GM11168 (cell line): ENCODE data around the gene ACAP3.
"Not testable (repeated sequence)": the region's sequence is repeated elsewhere in the genome, so short reads cannot be mapped to it uniquely, and the experiment has no call there.

Source experiments
- in situ Hi-C: fragments of 300-500 bp; cut with MboI; formaldehyde crosslinking; loops from one replicate; pipeline ENCODE4 v1.12.0; 2022; ENCODE audit warnings: low sequenced_read_pairs; ENCODE audit not compliant: unreplicated experiment

ACAP3 gene

GRCh38 chr1:1254667-1254998 lies 53.1 kb downstream of the ACAP3 start:
- in situ Hi-C loops = loop anchor here (10.0 kb wide), 1 partner anchor 140 kb away; the partner anchor contains the start of gene C1orf159

DNA sequence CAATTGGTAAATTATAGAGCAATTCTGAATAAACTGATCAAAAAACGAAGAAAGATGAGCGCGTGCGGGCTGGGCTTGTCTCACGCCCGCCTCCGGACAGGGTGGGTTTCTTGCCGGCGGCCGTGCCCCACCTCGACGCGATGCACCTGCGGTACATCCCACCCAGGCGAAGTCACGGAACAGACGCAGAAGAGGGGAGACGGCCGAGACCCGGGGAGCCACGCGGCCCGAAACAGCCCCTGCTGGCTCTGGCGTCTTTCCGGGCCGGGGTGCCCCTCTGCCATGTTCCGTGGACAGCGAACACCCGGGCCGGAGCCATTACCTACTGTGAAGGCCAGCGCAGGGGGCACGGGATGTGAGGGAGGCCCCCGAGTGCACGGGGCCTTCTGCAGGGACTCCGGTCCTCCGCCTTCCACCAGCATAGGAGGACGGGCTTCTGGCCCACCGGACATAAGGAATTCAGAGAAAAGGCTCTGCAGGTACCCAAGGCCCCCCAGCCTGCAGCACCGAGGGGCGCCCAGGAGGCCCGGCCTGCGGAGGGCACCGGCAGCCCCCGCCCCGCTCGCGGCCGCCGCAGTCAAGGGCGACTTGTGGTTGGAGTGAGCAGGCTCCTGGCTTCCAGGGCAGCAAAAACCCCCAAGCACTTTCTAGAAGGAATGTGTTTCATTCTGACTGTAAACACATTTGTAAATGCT lies 53.6 kb downstream of the ACAP3 start:
- in situ Hi-C loops = loop anchor here (10.0 kb wide), 1 partner anchor 139 kb away; the partner anchor contains the start of gene C1orf159

DNA sequence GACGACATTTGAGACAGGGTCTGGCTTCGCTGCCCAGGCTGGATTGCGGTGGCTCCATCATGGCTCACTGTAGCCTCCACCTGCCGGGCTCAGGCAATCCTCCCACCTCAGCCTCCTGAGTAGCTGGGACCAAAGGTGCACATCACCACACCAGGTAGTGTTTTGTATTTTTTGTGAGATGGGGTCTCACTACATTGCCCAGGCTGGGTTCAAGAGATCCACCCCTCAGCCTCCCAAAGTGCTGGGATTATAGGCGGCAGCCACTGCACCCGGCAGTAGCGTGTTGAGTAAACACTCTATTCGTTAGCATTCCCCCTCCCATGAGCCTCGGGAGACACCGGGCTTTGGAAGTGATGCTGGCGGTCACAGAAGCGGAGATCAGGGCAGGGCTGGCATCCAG lies 54.4 kb downstream of the ACAP3 start:
- in situ Hi-C loops = loop anchor here (10.0 kb wide), 1 partner anchor 139 kb away; the partner anchor contains the start of gene C1orf159

GRCh38 chr1:1250786-1251284 lies 56.9 kb downstream of the ACAP3 start:
- in situ Hi-C loops = loop anchor here (10.0 kb wide), 1 partner anchor 136 kb away; the partner anchor contains the start of gene C1orf159

- in situ Hi-C loops = not testable (repeated sequence)
Observed at GRCh38 chr1:1248009-1248913, 59.5 kb downstream of the ACAP3 start.

- in situ Hi-C loops = no loop called here
Observed at GRCh38 chr1:1247341-1247913, 60.3 kb downstream of the ACAP3 start.

GRCh38 chr1:1246577-1247340 lies 61.0 kb downstream of the ACAP3 start, which contains the start of gene C1QTNF12:
Gene C1QTNF12, minus strand, starts transcription at chr1:1246722. Its CDS starts 32 bp downstream, at chr1:1246690.
- in situ Hi-C loops = no loop called here

- in situ Hi-C loops = no loop called here
Observed at GRCh38 chr1:1245817-1246576, 61.7 kb downstream of the ACAP3 start.

GRCh38 chr1:1245178-1245816 lies 62.4 kb downstream of the ACAP3 start:
- in situ Hi-C loops = no loop called here

GRCh38 chr1:1244192-1244811 lies 63.4 kb downstream of the ACAP3 start:
- in situ Hi-C loops = no loop called here

DNA sequence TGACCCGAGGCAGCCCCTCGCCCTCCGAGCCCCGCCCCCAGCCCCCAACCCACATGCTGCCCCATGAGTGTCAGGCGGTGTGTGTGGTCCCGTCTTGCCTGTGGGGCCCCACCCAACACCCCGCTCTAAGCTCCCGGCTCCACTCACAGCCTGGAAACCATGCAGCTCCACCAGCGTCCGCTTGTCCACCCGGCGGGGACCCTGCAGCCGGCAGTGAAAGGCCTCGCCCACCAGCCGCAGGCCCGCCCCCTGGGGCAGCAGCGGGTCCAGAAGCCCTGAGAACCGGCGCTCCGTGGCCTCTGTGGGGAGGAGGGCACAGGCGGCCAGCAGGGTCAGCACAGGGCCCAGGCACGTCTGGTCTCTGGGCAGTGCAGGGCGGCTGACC lies 63.9 kb downstream of the ACAP3 start:
- in situ Hi-C loops = no loop called here

GRCh38 chr1:1243266-1243660 lies 64.5 kb downstream of the ACAP3 start:
- in situ Hi-C loops = no loop called here

DNA sequence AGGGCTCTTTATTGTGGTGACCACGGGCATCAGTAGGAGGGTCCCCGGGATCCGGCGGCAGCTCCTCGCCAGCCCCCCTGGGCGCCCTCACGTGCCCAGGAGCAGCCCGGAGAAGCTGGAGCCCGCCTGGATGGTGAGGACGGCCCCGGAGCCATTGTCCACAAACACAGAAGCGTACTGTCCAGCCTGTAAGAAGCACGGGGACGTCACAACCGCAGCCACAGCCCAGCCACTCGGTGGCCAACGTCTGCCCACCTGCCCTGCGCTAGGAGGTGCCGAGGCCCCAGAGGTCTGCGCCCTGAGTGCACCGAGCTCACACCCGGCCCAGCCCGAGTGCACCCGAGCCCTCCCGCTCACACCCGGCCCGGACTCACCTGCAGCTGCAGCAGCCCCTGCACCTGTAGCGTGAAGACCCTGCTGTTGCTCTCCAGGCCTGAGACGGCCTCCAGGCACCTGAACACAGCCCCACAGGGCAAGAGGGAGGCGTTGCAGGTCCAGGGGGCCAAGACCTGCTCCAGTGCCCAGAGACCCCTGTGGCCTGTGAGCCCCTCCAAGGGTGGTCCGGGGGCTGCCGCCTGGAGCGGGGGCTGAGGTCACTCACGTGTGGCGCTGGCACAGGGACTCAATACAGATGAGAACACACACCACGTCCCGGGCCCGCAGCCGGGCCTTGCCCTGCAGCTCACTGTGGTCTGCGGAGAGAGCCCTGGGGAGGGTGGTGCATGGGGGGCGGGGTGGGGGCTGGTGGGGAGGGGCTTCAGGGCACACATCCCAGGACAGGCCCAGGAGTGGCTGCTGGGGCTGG lies 65.1 kb downstream of the ACAP3 start:
- in situ Hi-C loops = no loop called here
